Measurements from ENCODE around the gene TOR1AIP2. TPM values are rescaled to one million over a fixed set of nuclear protein-coding genes. Genes with fewer than 3 reads are reported as not detected.

The TOR1AIP2 gene
- total RNA-seq, 2 experiments from 2014 or later, result 31.0 to 49.9 TPM

GRCh38 chr1:179923029-179923428, 45.4 kb upstream of the TOR1AIP2 start:
- TF ChIP-seq CTCF (conservative IDR thresholded peaks at IDR 0.05; ENCODE audit: low read length), result no peak
- no peak for TF ChIP-seq EZH2phosphoT487 (IDR thresholded peaks at IDR 0.05; ENCODE audit: borderline replicate concordance, low read depth, low read length)
- intact Hi-C loops (cut with micrococcal nuclease; ENCODE audit: unreplicated experiment), result no loop called here
- ChIA-PET CTCF (ENCODE audit: unreplicated experiment) (no interaction called here), POLR2A (interaction anchor here (2.1 kb wide), 1 partner anchor 29 kb away, joined by 4 read pairs; no protein-coding TSS in a partner anchor)
- Histone ChIP-seq H3K4me2 (ENCODE audit: low read length) (no peak overlapping the region), H3K9me3 (ENCODE audit: low read length) (no peaks in the 10 kb centered on the region), H3K4me1 (ENCODE audit: insufficient read depth, low read length, poor library complexity, severe bottlenecking) (no peaks in the 10 kb centered on the region), H2AFZ (ENCODE audit: low read length) (no peak overlapping the region), H3K4me3 (ENCODE audit: low read depth, low read length, poor library complexity, severe bottlenecking) (no peak overlapping the region), H3K36me3 (ENCODE audit: insufficient read depth, low read length) (peaks cover 12% of the 10 kb centered on the region; the same call in 1 of the 2 replicates), H3K79me2 (ENCODE audit: insufficient read depth, low read depth, low read length) (no peaks in the 10 kb centered on the region), H4K20me1 (ENCODE audit: insufficient read depth, low read length) (no peaks in the 10 kb centered on the region), H3K27ac (ENCODE audit: low read depth, low read length, poor library complexity, severe bottlenecking) (no peak overlapping the region), H3K9me2 (ENCODE audit: insufficient read depth, low read length) (no peaks in the 10 kb centered on the region)
- DNase-seq (ENCODE audit: low spot score), result no peak
- no TSS peak for BruUV-seq (replicated peaks)

- Histone ChIP-seq H3K27ac (ENCODE audit: low read depth, low read length, poor library complexity, severe bottlenecking) (no peak overlapping the region), H3K36me3 (ENCODE audit: insufficient read depth, low read length) (peaks cover 15% of the 10 kb centered on the region; the same call in 1 of the 2 replicates), H3K4me3 (ENCODE audit: low read depth, low read length, poor library complexity, severe bottlenecking) (no peak overlapping the region), H2AFZ (ENCODE audit: low read length) (no peak overlapping the region), H3K4me2 (ENCODE audit: low read length) (no peak overlapping the region), H3K79me2 (ENCODE audit: insufficient read depth, low read depth, low read length) (no peaks in the 10 kb centered on the region), H3K4me1 (ENCODE audit: insufficient read depth, low read length, poor library complexity, severe bottlenecking) (no peaks in the 10 kb centered on the region), H4K20me1 (ENCODE audit: insufficient read depth, low read length) (no peaks in the 10 kb centered on the region), H3K9me2 (ENCODE audit: insufficient read depth, low read length) (no peaks in the 10 kb centered on the region), H3K9me3 (ENCODE audit: low read length) (no peaks in the 10 kb centered on the region)
- POLR2A ChIA-PET, result interaction anchor here (0.6 kb wide), 1 partner anchor 8 kb away, joined by 4 read pairs; no protein-coding TSS in a partner anchor
- intact Hi-C loops (cut with micrococcal nuclease; ENCODE audit: unreplicated experiment), result no loop called here
- no peak for TF ChIP-seq EZH2phosphoT487 (IDR thresholded peaks at IDR 0.05; ENCODE audit: borderline replicate concordance, low read depth, low read length)
- TF ChIP-seq CTCF (conservative IDR thresholded peaks at IDR 0.05; ENCODE audit: low read length), result no peak
- DNase-seq (ENCODE audit: low spot score), result no peak
- CTCF ChIA-PET (ENCODE audit: unreplicated experiment), result no interaction called here
- no TSS peak for BruUV-seq (replicated peaks)
These were observed 44.6 kb upstream of the TOR1AIP2 start for GRCh38 chr1:179921981-179922872.

GRCh38 chr1:179921472-179921871, 43.9 kb upstream of the TOR1AIP2 start:
- intact Hi-C loops (cut with micrococcal nuclease; ENCODE audit: unreplicated experiment), result no loop called here
- H3K9me3 ChIP-seq (ENCODE audit: low read length), result no peaks in the 10 kb centered on the region
- no peak overlapping the region for H2AFZ ChIP-seq (ENCODE audit: low read length)
- H3K4me1 ChIP-seq (ENCODE audit: insufficient read depth, low read length, poor library complexity, severe bottlenecking), result no peaks in the 10 kb centered on the region
- no peak overlapping the region for H3K27ac ChIP-seq (ENCODE audit: low read depth, low read length, poor library complexity, severe bottlenecking)
- no peaks in the 10 kb centered on the region for H3K9me2 ChIP-seq (ENCODE audit: insufficient read depth, low read length)
- ChIA-PET POLR2A (no interaction called here), CTCF (ENCODE audit: unreplicated experiment) (no interaction called here)
- H3K36me3 ChIP-seq (ENCODE audit: insufficient read depth, low read length), result peaks cover 15% of the 10 kb centered on the region; the same call in 1 of the 2 replicates
- no TSS peak for BruUV-seq (replicated peaks)
- H3K79me2 ChIP-seq (ENCODE audit: insufficient read depth, low read depth, low read length), result no peaks in the 10 kb centered on the region
- H4K20me1 ChIP-seq (ENCODE audit: insufficient read depth, low read length), result no peaks in the 10 kb centered on the region
- no peak for DNase-seq (ENCODE audit: low spot score)
- TF ChIP-seq EZH2phosphoT487 (IDR thresholded peaks at IDR 0.05; ENCODE audit: borderline replicate concordance, low read depth, low read length), result no peak
- no peak for TF ChIP-seq CTCF (conservative IDR thresholded peaks at IDR 0.05; ENCODE audit: low read length)
- no peak overlapping the region for H3K4me2 ChIP-seq (ENCODE audit: low read length)
- no peak overlapping the region for H3K4me3 ChIP-seq (ENCODE audit: low read depth, low read length, poor library complexity, severe bottlenecking)
